ENCODE data around the gene MAST2. TPM values are rescaled to one million over a fixed set of nuclear protein-coding genes. Genes with fewer than 3 reads are reported as not detected.
A peak's percentile ranks its signal among the peaks of the same experiment; 100 is the strongest.
"Not testable (repeated sequence)": the region's sequence is repeated elsewhere in the genome, so short reads cannot be mapped to it uniquely, and the experiment has no call there.

Gene MAST2
- total RNA-seq, 1 donor from 2014 or later, result 38.1 TPM

- H3K27me3 Mint-ChIP-seq, result no peaks in the 10 kb centered on the region
- no peak for TF ChIP-seq CTCF (conservative IDR thresholded peaks at IDR 0.05)
- peaks cover 9% of the 10 kb centered on the region for H3K9me3 Mint-ChIP-seq
- H3K36me3 Mint-ChIP-seq, result peaks cover 4% of the 10 kb centered on the region
- DNase-seq (ENCODE audit: extremely low spot score, unreplicated experiment), result no peak
- H3K4me3 Mint-ChIP-seq, result no peak overlapping the region
- no peak overlapping the region for H3K27ac Mint-ChIP-seq
- H3K4me1 Mint-ChIP-seq (ENCODE audit: unreplicated experiment), result no peaks in the 10 kb centered on the region
These were observed 142.0 kb downstream of the MAST2 start for GRCh38 chr1:45945426-45945825.

- H3K36me3 Mint-ChIP-seq; H3K27ac Mint-ChIP-seq; H3K27me3 Mint-ChIP-seq; DNase-seq (ENCODE audit: extremely low spot score, unreplicated experiment); H3K9me3 Mint-ChIP-seq; H3K4me3 Mint-ChIP-seq: not testable (repeated sequence)
- peaks cover 11% of the 10 kb centered on the region for H3K4me1 Mint-ChIP-seq (ENCODE audit: unreplicated experiment)
These were observed 146.1 kb downstream of the MAST2 start for GRCh38 chr1:45949462-45949861.

- Mint-ChIP-seq H3K36me3 (peaks cover 4% of the 10 kb centered on the region), H3K4me1 (ENCODE audit: unreplicated experiment) (peaks cover 14% of the 10 kb centered on the region), H3K27ac (no peak overlapping the region), H3K9me3 (peaks cover 4% of the 10 kb centered on the region), H3K27me3 (no peaks in the 10 kb centered on the region), H3K4me3 (no peak overlapping the region)
- no peak for DNase-seq (ENCODE audit: extremely low spot score, unreplicated experiment)
- TF ChIP-seq CTCF (conservative IDR thresholded peaks at IDR 0.05), result no peak
These were observed 148.7 kb downstream of the MAST2 start for GRCh38 chr1:45952072-45952471.

GRCh38 chr1:45953934-45954847, 150.8 kb downstream of the MAST2 start:
- H3K27me3 Mint-ChIP-seq, result no peaks in the 10 kb centered on the region
- H3K27ac Mint-ChIP-seq, result peak overlapping the region; percentile 59
- no peaks in the 10 kb centered on the region for H3K36me3 Mint-ChIP-seq
- no peak for TF ChIP-seq CTCF (conservative IDR thresholded peaks at IDR 0.05)
- H3K4me3 Mint-ChIP-seq, result peak overlapping the region; percentile 32
- no peak for DNase-seq (ENCODE audit: extremely low spot score, unreplicated experiment)
- no peaks in the 10 kb centered on the region for H3K9me3 Mint-ChIP-seq
- peaks cover 14% of the 10 kb centered on the region for H3K4me1 Mint-ChIP-seq (ENCODE audit: unreplicated experiment)

GRCh38 chr1:45957684-45958083, 154.3 kb downstream of the MAST2 start:
- peaks cover 13% of the 10 kb centered on the region for H3K36me3 Mint-ChIP-seq
- H3K27ac Mint-ChIP-seq, result no peak overlapping the region
- H3K4me1 Mint-ChIP-seq (ENCODE audit: unreplicated experiment), result peaks cover 14% of the 10 kb centered on the region
- no peaks in the 10 kb centered on the region for H3K27me3 Mint-ChIP-seq
- no peak for DNase-seq (ENCODE audit: extremely low spot score, unreplicated experiment)
- no peak overlapping the region for H3K4me3 Mint-ChIP-seq
- no peak for TF ChIP-seq CTCF (conservative IDR thresholded peaks at IDR 0.05)
- H3K9me3 Mint-ChIP-seq, result no peaks in the 10 kb centered on the region

- no peak overlapping the region for H3K27ac Mint-ChIP-seq
- peaks cover 15% of the 10 kb centered on the region for H3K36me3 Mint-ChIP-seq
- TF ChIP-seq CTCF (conservative IDR thresholded peaks at IDR 0.05), result no peak
- no peak for DNase-seq (ENCODE audit: extremely low spot score, unreplicated experiment)
- peaks cover 2% of the 10 kb centered on the region for H3K9me3 Mint-ChIP-seq
- H3K4me3 Mint-ChIP-seq, result no peak overlapping the region
- H3K4me1 Mint-ChIP-seq (ENCODE audit: unreplicated experiment), result peaks cover 14% of the 10 kb centered on the region
- no peaks in the 10 kb centered on the region for H3K27me3 Mint-ChIP-seq
These were observed 154.9 kb downstream of the MAST2 start for GRCh38 chr1:45958317-45958716.
